HUDEP-2 (cell line): ENCODE measurements around the gene CRTC1.
A peak's percentile ranks its signal among the peaks of the same experiment; 100 is the strongest.

Source experiments
- DNase-seq, 76 experiments: peaks; one replicate each; lab custom pipeline; 2025; ENCODE audit not compliant: unreplicated experiment in 76 of 76; lab: John Stamatoyannopoulos, UW

Gene CRTC1

DNA sequence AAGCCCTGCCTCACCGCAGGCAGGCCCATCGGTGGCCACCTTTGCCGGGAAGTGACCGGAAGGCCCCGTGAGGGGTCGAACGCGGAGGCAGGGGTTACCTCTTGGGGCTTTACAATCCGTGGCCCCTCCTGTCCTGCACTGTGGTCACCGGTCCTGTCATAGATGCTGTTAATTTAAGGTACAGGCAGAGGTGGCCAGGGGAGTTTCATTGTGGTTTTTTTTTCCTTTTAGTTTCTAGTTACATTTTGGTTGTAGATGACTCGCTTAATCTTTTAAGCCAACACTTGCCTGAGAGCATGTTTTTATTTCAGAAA, 94.6 kb downstream of the CRTC1 start:
- DNase-seq, result no peak

DNA sequence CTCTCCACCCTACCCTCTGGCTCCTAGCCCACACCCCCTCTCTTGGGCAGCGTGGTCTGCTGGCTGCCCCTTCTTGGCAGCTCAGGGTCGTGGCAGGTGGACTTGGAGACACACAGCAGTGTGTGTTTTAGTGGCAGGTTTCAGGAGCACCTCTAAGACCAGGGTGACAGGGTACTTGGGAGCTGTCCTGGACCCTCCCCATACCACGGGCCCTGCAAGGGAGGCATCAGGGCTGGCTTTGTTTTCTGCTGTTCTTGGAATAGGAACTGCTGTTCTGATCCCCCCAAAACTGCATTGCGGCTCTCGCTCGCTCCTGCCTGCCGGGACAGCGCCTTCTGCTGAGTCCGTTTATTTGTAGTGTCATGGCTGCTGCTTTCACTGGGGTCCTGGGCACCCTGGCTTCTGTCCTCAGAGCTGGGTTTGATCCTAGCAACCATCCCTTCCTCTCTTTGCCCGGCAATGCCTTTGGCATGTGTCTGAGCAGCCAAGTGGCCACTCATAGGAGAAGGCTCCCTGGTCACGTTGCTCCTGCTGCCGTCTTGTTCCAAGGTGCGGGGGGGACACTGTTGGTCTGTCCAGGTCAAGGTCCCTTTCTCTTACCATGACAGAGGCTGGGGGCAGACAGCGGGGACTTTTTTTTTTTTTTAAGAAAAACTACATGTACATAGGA, 95.5 kb downstream of the CRTC1 start:
- no peak for DNase-seq

DNA sequence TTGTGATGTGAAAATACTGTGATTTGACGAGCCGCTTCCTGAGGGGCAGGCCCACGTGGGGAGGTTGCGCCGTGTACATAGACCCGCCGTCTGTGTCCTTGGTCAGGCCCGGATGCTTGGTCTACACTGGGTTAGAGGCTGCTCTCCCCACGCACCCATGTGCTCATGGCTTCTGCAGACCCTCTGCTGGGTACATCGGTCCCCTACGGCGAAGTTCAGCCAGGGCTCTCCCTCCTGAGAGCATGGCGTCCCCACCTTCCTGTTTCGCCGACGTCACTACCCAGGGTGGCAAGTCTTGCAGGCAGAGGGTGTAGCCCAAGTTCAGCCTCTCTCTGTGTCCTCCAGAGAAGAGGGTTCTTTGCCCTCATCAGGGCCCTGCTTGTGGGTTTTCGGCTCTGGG, 96.6 kb downstream of the CRTC1 start:
- DNase-seq, result no peak

DNA sequence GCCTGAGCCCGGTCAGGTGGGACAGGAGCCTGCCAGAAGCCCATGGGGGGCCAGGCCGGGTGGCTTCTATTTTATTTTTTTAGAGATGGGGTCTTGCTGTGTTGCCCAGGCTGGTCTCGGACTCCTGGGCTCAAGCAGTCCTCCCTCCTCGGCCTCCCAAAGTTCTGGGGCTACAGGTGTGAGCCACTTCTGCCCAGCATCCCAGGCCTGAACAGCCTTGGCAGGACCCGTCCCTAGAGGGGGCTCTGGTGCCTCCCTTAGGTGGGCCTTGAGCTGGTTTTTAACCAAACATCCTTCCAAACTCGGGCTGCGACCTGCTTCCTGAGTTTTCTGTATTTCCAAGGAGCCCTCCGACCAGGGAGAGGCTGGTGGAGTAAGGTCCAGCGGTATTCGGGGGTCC, 97.2 kb downstream of the CRTC1 start:
- DNase-seq, result no peak

DNA sequence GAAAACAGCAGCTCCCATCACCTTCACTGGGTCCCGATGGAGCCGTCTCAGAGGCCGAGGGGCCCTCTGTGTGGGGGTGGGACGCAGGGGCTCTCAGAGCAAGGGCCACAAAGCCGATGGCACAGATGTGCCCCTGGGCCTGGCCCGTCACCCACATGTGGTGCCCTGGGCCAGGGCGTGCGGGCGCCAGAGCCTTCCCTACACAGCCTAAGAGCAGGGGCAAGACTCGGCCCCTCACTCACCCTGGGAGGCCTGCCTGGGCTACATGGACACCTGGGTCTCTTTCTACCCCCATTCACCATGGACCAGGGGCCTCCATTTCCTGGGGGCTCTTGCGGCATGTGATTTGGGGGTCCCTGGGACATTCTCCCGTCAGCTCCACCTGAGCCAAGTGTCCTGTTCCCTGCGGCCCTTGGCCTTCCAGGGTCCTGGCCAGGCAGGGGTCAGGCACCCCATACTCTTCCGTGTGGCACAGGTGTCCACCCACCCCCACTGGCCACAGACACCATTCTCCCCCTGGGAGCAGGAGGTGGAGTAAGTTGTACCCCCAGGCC, 97.6 kb downstream of the CRTC1 start:
- DNase-seq, result no peak

DNA sequence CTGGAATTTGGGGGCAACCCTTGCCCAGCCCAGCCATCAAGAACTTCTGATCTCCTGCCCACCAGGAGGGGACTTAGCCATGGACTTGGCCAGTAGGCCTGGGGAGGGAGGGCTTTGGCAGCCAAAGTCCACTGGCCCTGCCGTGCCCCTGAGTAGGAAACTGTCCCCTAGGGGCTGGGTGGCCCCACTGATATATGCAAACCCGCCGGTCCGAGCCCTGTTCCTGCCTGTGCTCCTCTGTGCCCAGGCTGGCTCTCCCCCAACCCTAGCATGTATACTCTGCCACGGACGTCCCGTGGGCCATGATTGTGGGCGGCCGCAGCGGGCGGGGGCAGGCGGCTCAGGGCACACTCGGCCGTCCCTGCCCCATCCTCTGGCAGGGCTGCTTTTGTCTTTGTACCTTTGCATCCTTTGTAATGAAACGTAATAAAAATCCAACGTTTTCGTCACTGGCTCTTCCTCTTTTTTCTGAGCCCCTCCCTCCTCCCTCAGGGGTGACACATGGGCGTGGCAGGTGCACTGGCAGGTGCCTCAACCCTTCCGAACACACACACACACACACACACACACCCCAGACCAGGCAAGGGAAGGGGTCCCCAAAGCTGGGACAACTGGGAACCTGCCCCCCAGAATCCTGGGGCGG, 98.5 kb downstream of the CRTC1 start:
- no peak for DNase-seq

DNA sequence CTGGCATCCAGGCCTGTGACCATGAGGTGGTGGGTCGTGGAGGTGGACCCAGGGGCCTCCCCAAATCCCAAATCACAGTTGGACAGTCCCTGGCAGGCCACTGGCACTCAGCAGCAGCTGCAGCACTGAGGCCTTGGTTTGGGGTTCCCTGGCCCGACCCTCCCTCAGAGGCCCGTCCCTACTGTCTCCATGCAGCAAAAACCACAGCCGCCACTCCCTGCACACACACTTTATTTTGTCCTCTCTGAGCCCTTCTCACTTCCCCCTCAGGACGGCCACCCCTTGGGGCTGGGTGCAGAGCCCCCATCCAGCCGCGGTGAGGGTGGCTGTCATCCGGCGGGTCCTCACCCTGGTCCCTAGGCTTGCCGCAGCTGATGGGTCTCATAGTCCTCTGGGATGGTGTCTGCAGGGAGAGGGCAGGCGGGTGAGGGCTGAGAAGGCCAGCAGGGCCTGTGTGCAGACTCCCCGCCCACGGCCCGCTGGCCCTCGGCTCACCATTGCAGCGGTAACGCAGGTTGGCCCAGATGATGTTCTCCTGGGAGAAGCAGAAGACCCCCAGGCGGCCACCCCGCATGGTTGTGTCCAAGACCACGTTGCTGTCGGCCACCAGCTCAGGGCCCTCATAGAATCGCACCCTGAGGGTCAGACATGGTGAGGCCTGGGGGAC, 99.2 kb downstream of the CRTC1 start:
- DNase-seq, result no peak

DNA sequence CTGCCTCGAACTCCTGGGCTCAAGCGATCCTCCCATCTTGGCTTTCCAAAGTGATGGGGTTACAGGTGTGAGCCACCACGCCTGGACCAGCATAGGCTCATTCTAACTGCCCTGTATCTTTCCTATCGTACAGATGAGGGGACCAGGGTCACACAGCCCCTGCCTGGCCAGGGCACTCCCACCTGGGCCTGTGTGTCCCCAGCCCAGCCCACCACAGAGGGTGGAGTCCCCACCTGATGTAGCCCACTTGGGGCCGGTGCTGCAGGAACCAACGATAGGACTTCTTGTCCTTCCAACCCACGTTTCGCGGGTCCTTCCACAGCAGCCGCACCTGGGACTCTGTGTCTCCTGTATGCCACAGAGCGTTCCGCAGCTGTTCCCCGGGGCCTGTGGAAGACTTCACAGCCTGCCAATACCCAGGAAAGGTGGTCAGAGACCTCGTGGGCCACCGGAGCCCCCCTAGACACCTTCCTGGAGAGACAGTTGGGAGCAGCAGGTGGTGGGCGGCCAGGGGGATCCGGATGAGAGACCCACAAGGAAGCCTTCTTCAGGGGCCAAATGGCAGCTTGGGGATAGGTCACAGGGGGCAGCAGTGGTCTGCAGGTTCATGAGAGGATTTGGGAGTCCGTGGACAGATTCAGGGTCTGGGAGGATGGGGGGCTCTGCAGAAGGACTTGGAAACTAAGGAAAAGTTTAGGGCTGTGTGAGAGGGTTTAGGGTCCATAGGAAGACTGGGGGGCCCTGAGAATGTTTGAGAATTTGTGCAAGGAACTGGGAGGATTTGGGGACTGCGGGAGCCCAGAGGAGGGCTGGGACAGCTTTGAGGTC, 100.7 kb downstream of the CRTC1 start:
- DNase-seq, result no peak

DNA sequence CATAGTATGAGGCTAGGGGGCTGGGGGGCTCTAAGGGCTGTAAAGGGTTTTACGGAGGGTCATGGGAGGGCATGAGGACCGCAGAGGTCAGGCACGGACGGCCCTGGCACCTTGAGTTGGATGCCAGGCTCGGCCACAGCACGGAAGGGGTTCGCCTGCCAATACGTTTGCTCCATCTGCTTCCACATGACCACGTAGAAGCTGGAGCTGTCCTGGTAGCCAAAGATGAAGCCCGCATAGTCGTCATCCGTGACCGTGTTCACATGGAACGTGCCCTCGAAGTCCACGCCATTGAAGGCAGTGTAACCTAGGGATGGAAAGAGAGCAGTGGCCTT, 101.3 kb downstream of the CRTC1 start:
- DNase-seq, result no peak

DNA sequence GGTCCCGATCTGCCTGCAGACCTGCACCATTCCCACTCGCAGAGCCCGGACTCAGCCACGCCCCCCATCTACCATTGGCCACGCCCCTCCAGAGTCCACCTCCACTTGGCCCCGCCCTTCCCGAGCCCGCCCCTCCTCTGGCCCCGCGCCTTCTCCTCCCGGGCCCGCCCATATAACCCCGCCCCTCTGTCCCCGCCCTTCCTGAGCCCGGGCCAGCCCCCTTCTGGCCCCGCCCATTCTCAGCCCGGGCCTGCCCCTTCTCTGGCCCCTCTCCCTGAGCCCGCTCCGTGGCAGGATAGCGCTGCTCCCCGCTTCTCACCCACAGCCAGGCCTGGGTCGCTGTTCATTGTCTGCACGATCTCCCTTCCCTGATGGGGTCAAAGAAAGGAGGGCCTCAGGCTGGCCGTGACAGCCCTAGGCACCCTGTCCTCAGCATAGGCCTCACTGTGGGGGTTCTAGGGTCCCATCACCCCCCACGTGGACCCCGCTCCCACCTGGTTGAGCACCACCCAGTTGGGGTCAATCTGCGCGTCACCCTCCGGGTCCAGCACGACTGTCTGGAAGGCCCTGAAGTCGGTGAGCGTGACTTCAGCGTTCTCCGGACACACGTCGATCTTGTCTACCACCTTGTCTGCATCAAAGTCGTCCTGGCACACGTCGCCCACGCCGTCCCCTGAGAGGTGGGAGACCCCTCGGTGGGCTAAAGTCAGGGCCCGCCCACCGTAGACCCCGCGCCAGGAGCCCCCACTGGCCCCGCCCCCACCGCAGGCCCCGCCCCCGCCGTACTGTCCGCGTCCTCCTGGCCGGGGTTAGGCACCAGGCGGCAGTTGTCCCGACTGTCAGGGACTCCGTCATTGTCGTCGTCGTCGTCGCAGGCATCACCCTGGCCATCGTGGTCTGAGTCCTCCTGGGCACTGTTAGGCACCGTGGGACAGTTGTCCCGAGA, 102.0 kb downstream of the CRTC1 start:
- DNase-seq, result peak in 68 of 76 experiments; percentile 12 to 97 (median 86)

DNA sequence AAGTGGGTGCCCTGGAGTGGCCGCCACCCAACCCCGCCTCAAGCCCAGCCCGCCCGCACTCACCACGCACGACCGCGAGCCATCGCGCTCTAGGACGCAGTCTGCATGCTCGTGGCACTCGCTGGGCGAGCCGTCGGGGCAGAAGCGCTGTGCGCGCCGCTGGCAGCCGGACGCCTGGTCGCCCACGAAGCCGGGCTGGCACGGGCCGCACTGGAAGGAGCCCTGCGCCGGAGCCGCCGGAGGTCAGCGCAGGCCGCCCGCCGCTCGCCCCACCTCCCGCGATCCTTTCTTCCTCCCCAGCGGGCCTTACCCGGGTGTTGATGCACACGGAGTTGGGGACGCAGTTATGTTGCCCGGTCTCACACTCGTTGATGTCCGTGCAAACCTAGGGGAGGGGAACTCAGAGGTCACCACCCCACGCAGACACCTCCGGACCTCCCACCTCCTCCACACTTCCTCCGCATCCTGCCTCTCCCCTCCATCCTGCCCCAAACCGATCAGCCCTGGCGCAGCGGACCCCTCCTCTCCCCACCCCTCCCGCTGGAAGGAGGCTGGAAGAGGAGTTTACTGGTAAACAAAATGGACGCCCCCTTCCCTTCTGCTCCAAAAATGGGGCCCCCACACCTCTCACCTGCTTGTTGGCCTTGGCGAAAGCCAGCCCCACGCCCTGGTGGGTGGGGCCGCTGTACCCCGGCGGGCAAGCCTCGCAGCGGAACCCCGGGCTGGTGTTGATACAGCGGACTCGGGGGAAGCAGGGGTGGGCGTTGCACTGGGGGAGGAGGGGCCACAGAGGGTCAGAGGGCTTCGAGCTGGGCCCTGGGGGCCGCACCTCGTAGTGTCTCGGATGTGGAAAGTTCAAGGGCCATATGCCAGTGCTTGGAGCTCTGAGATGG, 105.3 kb downstream of the CRTC1 start:
- no peak for DNase-seq

DNA sequence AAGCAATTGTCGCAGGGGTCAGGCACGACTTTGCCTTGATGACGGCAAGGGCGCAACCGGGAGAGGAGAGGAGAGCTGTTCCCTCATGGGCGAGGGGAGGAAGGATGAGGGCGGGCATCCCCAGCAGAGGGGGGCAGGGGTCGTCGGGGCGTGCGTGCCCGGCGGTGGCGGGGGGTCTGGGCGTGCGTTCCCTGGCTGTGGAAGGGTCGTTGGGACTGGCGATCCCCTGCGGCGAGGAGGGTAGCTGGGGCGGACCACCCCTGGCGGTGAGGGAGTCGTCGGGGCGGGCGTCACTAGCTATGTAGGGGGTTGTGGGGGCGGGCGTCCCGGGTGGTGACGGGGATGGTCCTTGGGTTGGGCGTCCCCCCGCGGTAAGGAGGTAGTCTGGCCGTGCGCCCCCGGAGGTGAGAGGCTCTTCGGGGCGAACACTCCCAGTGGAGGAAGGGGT, 106.0 kb downstream of the CRTC1 start:
- no peak for DNase-seq

DNA sequence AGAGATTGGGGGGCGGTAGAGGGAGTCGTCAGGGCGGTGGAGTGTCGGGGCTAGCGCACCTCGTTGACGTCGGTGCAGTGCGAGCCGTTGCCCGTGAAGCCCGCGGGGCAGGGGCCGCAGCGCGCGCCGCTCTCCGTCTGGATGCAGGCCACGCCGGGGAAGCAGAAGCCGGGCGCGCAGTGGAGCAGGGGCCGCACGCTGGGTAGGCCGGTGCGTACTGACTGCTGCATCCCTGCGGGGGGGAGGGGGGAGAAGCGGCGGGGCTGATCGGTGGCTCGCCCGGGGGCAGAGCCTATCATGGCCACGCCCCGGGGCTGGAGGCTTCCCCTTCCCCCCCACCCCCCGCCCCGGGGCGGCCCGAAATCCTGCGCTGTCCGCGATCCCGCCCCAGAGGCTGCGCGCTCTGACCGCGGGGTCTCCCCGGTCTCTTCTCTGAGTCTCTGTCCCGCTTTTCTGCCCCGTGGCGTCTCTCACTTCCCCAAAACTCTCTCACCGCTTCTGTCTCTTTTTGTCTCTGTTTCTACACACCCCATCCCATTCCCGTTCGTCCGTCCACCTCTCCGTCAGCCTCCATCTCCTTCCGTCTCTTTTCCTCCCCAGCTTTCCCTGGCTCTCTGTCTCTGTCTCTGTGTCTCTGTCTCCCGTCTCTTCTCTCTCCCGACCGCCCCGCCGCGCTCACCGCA, 106.5 kb downstream of the CRTC1 start:
- DNase-seq, result no peak

DNA sequence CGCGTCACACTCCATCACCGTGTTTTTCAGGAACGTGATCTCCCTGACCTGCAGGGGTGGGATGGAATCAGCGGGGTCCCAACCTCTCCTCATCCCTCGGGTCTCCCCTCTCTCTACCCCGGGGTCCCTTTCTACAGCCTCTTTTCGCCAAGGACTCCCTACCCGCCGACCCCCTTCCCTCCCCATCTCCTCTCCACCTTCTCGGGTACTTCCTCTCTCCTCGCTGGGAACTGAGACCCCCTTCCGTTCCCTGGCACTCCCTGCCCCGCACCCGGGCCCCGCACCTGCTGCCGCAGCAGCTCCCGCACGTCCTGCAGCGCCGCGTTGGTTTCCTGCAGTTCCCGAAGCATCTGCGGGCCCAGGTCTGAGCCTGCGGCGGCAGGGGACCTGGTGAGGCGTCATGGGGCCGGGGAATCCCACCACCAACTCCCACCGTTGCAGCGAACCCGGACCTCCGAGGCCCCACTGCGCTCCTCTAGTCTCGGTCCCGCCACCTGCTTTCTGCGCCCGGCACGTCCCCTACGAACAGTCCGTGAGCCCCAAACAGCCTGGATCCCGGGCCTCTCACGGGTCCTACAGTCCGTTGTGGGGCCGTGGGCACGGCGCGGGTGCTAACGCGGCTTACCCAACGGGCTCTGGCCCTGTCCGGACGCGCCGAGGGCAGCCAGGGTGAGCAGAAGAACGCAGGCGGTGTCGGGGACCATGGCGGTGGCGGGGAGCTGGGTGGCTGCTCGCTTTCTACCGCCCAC, 107.3 kb downstream of the CRTC1 start, which contains the start of gene COMP:
Gene COMP (minus strand): TSS at position 740 of the 749 bp plus-strand sequence. CDS start 36 bp downstream, at position 704.
- DNase-seq, result no peak

DNA sequence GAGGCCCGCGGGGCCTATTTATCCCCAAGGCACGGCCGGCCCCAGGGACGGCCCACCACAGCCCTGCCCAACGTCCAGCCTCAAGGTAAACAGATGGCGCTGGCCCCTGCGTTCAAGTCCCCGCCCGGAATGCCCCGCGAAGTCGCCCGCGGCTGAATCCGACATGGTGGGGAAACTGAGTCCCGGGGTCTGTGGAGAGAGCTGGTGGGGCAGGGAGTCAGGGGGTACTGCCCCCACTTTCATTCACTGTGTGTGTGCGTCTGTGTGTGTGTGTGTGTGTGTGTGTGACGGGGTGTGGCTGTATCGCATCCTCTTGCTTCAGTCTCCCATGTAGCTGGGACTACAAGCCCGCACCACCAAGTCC, 107.8 kb downstream of the CRTC1 start:
- DNase-seq, result no peak

DNA sequence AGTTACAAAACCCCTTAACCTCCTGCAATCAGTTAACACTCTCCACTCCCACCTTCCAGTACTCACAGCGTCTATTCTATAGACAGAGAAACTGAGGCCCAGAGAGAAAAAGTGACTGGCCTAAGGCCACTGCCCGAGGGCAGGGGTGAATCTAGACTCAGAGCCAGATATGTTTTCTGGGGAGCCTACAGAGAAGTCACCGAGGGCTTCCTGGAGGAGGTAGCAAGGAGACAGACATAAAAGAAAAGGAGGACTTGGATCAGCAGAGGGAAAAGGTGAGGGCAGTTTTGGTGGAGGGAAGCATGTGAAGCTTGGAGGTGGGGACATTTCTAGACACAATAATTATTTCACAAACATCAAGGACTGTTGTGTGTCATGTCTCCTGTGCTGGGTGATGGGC, 109.2 kb downstream of the CRTC1 start:
- DNase-seq, result no peak

DNA sequence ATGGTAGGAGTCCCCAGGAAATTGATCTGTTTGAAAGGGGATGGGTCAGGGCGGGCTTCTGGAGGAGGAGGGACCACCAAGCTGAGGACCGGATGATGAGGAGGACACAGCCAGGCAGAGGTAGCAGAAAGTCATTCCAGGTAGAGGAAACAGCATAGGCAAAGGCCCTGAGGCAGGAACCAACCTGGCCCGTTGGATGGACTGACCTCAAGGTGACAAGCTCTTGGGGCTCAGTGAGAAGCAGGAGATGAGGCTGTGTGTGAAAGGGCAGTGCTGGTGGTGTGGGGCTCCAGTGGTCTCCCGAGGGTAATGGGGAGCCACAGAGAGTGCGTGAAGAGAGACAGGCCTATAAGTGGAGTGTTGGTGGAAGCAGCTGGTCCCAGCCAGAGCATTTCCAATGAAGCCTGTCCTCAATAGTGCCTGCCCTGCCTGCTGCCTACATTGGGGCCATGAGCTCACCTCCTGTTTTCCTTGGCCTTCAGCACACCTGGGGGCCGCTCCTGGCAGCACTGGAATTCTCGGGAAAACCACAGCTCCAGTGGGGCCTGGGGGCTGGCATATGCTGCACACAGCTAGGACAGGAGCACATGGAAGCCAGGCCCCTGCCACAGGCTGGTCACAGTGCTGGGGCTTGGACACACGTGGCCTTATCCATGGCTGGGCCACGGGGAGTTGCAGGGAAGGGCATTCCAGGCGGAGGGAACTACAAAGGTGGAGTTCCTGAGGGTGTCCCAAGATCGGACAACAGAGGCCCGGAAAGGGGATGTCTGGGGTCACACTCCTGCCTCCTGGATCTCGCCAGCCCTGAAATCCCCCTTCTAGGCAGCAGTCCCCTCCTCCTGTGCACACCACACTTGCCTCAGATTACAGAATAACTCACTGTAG, 109.9 kb downstream of the CRTC1 start:
- DNase-seq, result no peak
